OCI-LY3 (cell line): ENCODE data around the gene SNX27.

ENCODE experiments used
- H2AFZ ChIP-seq: fragments of 200-600, 300-600 bp; shearing (Covaris generic); 2 replicates; pipeline ENCODE4 v1.6.0; 2014; ENCODE audit warnings: antibody characterized with exemption, low read depth, low read length
- H3K27ac ChIP-seq: fragments of 200-600, 300-600 bp; sonication (generic); 2 replicates; pipeline ENCODE4 v1.5.1; 2014; ENCODE audit warnings: mild to moderate bottlenecking, low read length, moderate library complexity, mixed read lengths
- H3K27me3 ChIP-seq: fragments of 200-600, 300-600 bp; sonication (generic); 2 replicates; pipeline ENCODE4 v1.6.1; 2014; ENCODE audit warnings: low read depth, low read length, mixed read lengths
- H3K36me3 ChIP-seq: fragments of 200-600, 300-600 bp; sonication (generic); replicated peaks from 2 replicates; pipeline ENCODE3; 2014; ENCODE audit warnings: low read depth, low read length, mixed read lengths
- H3K4me1 ChIP-seq: fragments of 300-600, 200-600 bp; sonication (generic); 2 replicates; pipeline ENCODE4 v1.6.1; 2014; ENCODE audit warnings: low read length, mixed read lengths
- H3K4me2 ChIP-seq: fragments of 200-600, 300-600 bp; sonication (generic); 2 replicates; pipeline ENCODE4 v1.6.1; 2014; ENCODE audit warnings: low read length, mixed read lengths
- H3K4me3 ChIP-seq: fragments of 300-600, 200-600 bp; sonication (generic); 2 replicates; pipeline ENCODE4 v1.5.1; 2014; ENCODE audit warnings: antibody characterized with exemption, mild to moderate bottlenecking, low read length, moderate library complexity
- H3K79me2 ChIP-seq: fragments of 300-600, 200-600 bp; shearing (Covaris generic); 2 replicates; pipeline ENCODE4 v1.6.1; 2014; ENCODE audit warnings: mild to moderate bottlenecking, low read length, mixed read lengths
- H3K9ac ChIP-seq: fragments of 300-600, 200-600 bp; shearing (Covaris generic); 2 replicates; pipeline ENCODE4 v1.6.0; 2014; ENCODE audit warnings: mild to moderate bottlenecking, low read length, moderate library complexity
- H3K9me3 ChIP-seq: fragments of 200-600, 300-600 bp; shearing (Covaris generic); 2 replicates; pipeline ENCODE4 v1.6.1; 2014; ENCODE audit warnings: low read length, mixed read lengths; ENCODE audit not compliant: insufficient read depth
- H4K20me1 ChIP-seq: fragments of 200-600, 300-600 bp; sonication (generic); 2 replicates; pipeline ENCODE4 v1.6.1; 2016; ENCODE audit warnings: low read length, mixed read lengths; ENCODE audit not compliant: insufficient read depth
- CTCF ChIP-seq: fragments of 200-600, 300-600 bp; sonication (generic); IDR thresholded peaks from 2 replicates; pipeline ENCODE4 v1.5.1; 2014; ENCODE audit warnings: antibody characterized with exemption, low read length, low read depth
- EZH2phosphoT487 ChIP-seq: fragments of 200-600 bp; shearing (Covaris generic); IDR thresholded peaks from 2 replicates; pipeline ENCODE4 v1.6.1; 2018; ENCODE audit warnings: antibody characterized with exemption, mixed run types, low read depth

Gene SNX27

DNA sequence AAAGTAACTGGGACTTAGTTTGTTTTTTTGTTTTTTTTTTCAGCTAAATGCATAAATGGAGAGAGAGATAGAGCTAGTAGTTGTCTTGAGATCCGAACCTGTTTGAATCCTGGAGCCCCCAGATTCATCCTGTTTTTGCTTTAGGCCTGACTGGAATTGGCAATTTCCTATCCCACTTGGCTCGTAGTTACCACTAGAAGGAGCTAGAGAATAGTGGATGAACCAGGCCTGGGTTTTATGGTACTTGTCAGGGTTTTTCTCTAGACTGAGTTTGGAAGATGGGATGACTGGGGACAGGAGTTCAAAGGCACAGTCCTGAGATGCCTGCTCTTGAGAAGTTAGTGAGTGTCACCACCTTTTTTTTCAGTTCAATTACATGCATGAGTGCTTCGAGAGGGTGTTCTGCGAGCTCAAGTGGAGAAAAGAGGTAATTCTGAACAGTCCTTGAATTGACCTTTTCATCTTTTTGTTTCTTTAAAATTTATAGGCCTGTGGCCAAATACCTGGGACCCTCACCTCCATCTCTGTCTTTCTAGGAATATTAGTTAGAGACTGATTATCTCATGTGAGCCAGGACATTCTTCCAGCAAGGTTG is 81.3 kb downstream of the SNX27 start:
- H3K9ac ChIP-seq = no peak overlapping the region
- H3K4me3 ChIP-seq = no peak overlapping the region
- no peaks in the 10 kb centered on the region for H4K20me1 ChIP-seq
- H3K36me3 ChIP-seq = peaks cover 11% of the 10 kb centered on the region
- TF ChIP-seq CTCF (peak; percentile 72), EZH2phosphoT487 (no peak)
- no peaks in the 10 kb centered on the region for H3K9me3 ChIP-seq
- H3K79me2 ChIP-seq = no peaks in the 10 kb centered on the region
- no peak overlapping the region for H2AFZ ChIP-seq
- no peak overlapping the region for H3K4me2 ChIP-seq
- H3K27ac ChIP-seq = no peak overlapping the region
- no peaks in the 10 kb centered on the region for H3K27me3 ChIP-seq
- H3K4me1 ChIP-seq = no peaks in the 10 kb centered on the region

DNA sequence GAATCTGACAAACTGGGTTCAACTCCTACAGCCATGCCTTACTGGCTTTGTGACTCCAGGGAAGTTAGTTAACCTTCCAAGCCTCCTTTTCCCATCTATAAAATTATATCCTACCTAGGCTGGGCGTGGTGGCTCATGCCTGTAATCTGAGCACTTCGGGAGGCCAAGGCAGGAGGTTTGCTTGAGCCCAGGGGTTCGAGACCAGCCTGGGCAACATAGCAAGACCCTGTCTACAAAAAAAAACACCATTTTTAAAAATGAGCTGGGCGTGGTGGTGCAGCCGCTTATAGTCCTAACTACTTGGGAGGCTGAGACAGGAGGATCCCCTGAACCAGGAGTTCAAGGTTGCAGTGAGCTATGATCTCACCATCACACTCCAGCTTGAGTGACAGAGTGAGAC is 89.7 kb downstream of the SNX27 start:
- peaks cover 22% of the 10 kb centered on the region for H3K36me3 ChIP-seq
- no peaks in the 10 kb centered on the region for H3K27me3 ChIP-seq
- no peak for TF ChIP-seq EZH2phosphoT487
- H3K4me2 ChIP-seq = no peak overlapping the region
- no peaks in the 10 kb centered on the region for H3K79me2 ChIP-seq
- H3K4me3 ChIP-seq = no peak overlapping the region
- H3K9me3 ChIP-seq = no peaks in the 10 kb centered on the region
- H3K9ac ChIP-seq = no peak overlapping the region
- 0 out of 2 replicates have a peak, but pooled peaks cover 10% of the 10 kb centered on the region for H4K20me1 ChIP-seq
- no peak overlapping the region for H3K27ac ChIP-seq
- H2AFZ ChIP-seq = no peak overlapping the region
- peaks cover 12% of the 10 kb centered on the region for H3K4me1 ChIP-seq

DNA sequence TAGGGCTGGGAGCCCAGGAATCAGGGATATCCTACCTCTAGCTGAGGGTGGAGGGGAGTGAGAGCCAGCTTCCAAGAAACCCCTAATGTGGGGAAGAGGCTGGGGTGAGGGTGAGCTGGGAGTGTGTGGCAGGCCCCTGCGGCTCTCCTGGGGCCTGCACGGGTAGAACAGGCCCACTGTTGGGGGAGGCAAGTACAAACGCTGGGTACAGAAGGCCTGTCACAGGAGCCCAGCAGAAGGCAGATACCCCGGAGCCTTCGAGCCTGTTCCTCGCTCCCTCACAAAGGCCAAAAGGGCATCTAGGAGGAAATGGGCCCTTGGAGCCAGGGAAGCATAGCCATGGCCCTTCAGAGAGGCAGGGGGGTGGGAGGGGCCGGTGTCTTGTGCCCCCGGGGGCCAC is 91.1 kb downstream of the SNX27 start:
- no peak overlapping the region for H3K4me2 ChIP-seq
- H3K9me3 ChIP-seq = no peaks in the 10 kb centered on the region
- H3K9ac ChIP-seq = no peak overlapping the region
- H2AFZ ChIP-seq = no peak overlapping the region
- H4K20me1 ChIP-seq = 0 out of 2 replicates have a peak, but pooled peaks cover 10% of the 10 kb centered on the region
- H3K27me3 ChIP-seq = no peaks in the 10 kb centered on the region
- peaks cover 12% of the 10 kb centered on the region for H3K4me1 ChIP-seq
- TF ChIP-seq CTCF = no peak
- TF ChIP-seq EZH2phosphoT487 = no peak
- H3K4me3 ChIP-seq = no peak overlapping the region
- H3K27ac ChIP-seq = no peak overlapping the region
- H3K79me2 ChIP-seq = no peaks in the 10 kb centered on the region
- peaks cover 17% of the 10 kb centered on the region for H3K36me3 ChIP-seq

GRCh38 chr1:151703813-151704212 is 92.0 kb downstream of the SNX27 start:
- no peak overlapping the region for H3K27ac ChIP-seq
- H3K9ac ChIP-seq = no peak overlapping the region
- peaks cover 17% of the 10 kb centered on the region for H3K36me3 ChIP-seq
- H4K20me1 ChIP-seq = 0 out of 2 replicates have a peak, but pooled peaks cover 10% of the 10 kb centered on the region
- no peaks in the 10 kb centered on the region for H3K9me3 ChIP-seq
- H3K4me1 ChIP-seq = peaks cover 12% of the 10 kb centered on the region
- no peaks in the 10 kb centered on the region for H3K27me3 ChIP-seq
- TF ChIP-seq EZH2phosphoT487 (no peak), CTCF (no peak)
- H3K4me3 ChIP-seq = no peak overlapping the region
- H2AFZ ChIP-seq = no peak overlapping the region
- H3K4me2 ChIP-seq = no peak overlapping the region
- no peaks in the 10 kb centered on the region for H3K79me2 ChIP-seq
